ENCODE data around the gene SYTL1. TPM values are rescaled to one million over a fixed set of nuclear protein-coding genes. Genes with fewer than 3 reads are reported as not detected.
A peak's percentile ranks its signal among the peaks of the same experiment; 100 is the strongest.

The SYTL1 gene
- polyA plus RNA-seq, 1 of the 3 experiments (the other 2 are of a cell fraction) = 3.0 TPM

- POLR2A ChIA-PET = no interaction called here
- peaks cover 46% of the 10 kb centered on the region for H3K79me2 ChIP-seq (ENCODE audit: insufficient read depth)
Observed at GRCh38 chr1:27331426-27331825, 10.4 kb upstream of the SYTL1 start.

GRCh38 chr1:27331922-27332321, 9.9 kb upstream of the SYTL1 start:
- CTCF ChIA-PET = interaction anchor here (0.7 to 7.4 kb wide), 25 partner anchors 9 to 275 kb away, joined by 3 to 85 read pairs (median 5); partner anchors contain the start of genes CD164L2, MAP3K6 and TMEM222
- Histone ChIP-seq H3K4me1 (ENCODE audit: control insufficient read depth in 1 of 2, insufficient read depth in 2 of 2, low read depth in 1 of 2, low read length in 1 of 2) (no peaks in the 10 kb centered on the region), H2AFZ (ENCODE audit: low read depth) (no peak overlapping the region), H3K4me2 (no peak overlapping the region), H4K20me1 (ENCODE audit: insufficient read depth) (peaks cover 17% of the 10 kb centered on the region; the same call in 1 of the 2 replicates), H3K9ac (no peak overlapping the region), H3K27ac (ENCODE audit: low read depth in 2 of 2, low read length in 1 of 2) (no peak overlapping the region; a peak in 1 of 4 replicates), H3K27me3 (ENCODE audit: insufficient read depth) (no peaks in the 10 kb centered on the region), H3K9me2 (no peaks in the 10 kb centered on the region), H3K79me2 (ENCODE audit: insufficient read depth) (peaks cover 41% of the 10 kb centered on the region), H3K4me3 (ENCODE audit: low read depth in 2 of 2, low read length in 1 of 2) (no peak overlapping the region), H3K36me3 (replicated peaks in 1 of 2; ENCODE audit: control insufficient read depth in 1 of 2, insufficient read depth in 2 of 2, low read length in 1 of 2) (peaks cover 4 to 68% of the 10 kb centered on the region in 2 experiments), H3F3A (replicated peaks; ENCODE audit: insufficient read depth) (no peaks in the 10 kb centered on the region), H3K9me3 (no peaks in the 10 kb centered on the region)
- POLR2A ChIA-PET = no interaction called here
- WGBS (ENCODE audit: low lambda C conversion rate) = 100% methylated on average over 5 of the region's 5 CpGs
- no peak for DNase-seq
- TF ChIP-seq NRF1 (IDR thresholded peaks at IDR 0.05; ENCODE audit: low read depth, low read length) (no peak), FOXJ3 (CRISPR knock-in tag; IDR thresholded peaks at IDR 0.05) (no peak)

More at GRCh38 chr1:27331426-27331825, 10.4 kb upstream of the SYTL1 start:
- Histone ChIP-seq H3K4me2 (no peak overlapping the region), H3K4me3 (ENCODE audit: low read depth in 2 of 2, low read length in 1 of 2) (no peak overlapping the region), H3F3A (replicated peaks; ENCODE audit: insufficient read depth) (no peaks in the 10 kb centered on the region), H3K4me1 (ENCODE audit: control insufficient read depth in 1 of 2, insufficient read depth in 2 of 2, low read depth in 1 of 2, low read length in 1 of 2) (no peaks in the 10 kb centered on the region), H3K27me3 (ENCODE audit: insufficient read depth) (no peaks in the 10 kb centered on the region), H3K36me3 (replicated peaks in 1 of 2; ENCODE audit: control insufficient read depth in 1 of 2, insufficient read depth in 2 of 2, low read length in 1 of 2) (peaks cover 4 to 72% of the 10 kb centered on the region in 2 experiments), H4K20me1 (ENCODE audit: insufficient read depth) (peaks cover 18% of the 10 kb centered on the region; the same call in 1 of the 2 replicates), H3K9ac (no peak overlapping the region), H2AFZ (ENCODE audit: low read depth) (no peak overlapping the region), H3K9me3 (no peaks in the 10 kb centered on the region), H3K9me2 (no peaks in the 10 kb centered on the region), H3K27ac (ENCODE audit: low read depth in 2 of 2, low read length in 1 of 2) (no peak overlapping the region)
- CTCF ChIA-PET = interaction anchor here (2.2 to 7.4 kb wide), 7 partner anchors 14 to 64 kb away, joined by 10 to 85 read pairs (median 25); no protein-coding TSS in a partner anchor
- DNase-seq = no peak
- no CpG with 5 or more reads among the region's 3 CpGs for WGBS (ENCODE audit: low lambda C conversion rate)
- TF ChIP-seq SIN3A (IDR thresholded peaks at IDR 0.05; ENCODE audit: borderline replicate concordance, low read depth, low read length) = no peak
- TF ChIP-seq CTCF (IDR thresholded peaks at IDR 0.05) = no peak
- no peak for TF ChIP-seq GATA2 (CRISPR knock-in tag; IDR thresholded peaks at IDR 0.05)

GRCh38 chr1:27332536-27333281, 9.1 kb upstream of the SYTL1 start:
- no peak overlapping the region for H2AFZ ChIP-seq (ENCODE audit: low read depth)
- H3K4me1 ChIP-seq (ENCODE audit: control insufficient read depth in 1 of 2, insufficient read depth in 2 of 2, low read depth in 1 of 2, low read length in 1 of 2) = no peaks in the 10 kb centered on the region
- no peak overlapping the region for H3K27ac ChIP-seq (ENCODE audit: low read depth in 2 of 2, low read length in 1 of 2)
- no peaks in the 10 kb centered on the region for H3F3A ChIP-seq (replicated peaks; ENCODE audit: insufficient read depth)
- no peaks in the 10 kb centered on the region for H3K9me3 ChIP-seq
- H3K4me2 ChIP-seq = no peak overlapping the region
- 59% methylated on average over 5 of the region's 11 CpGs for WGBS (ENCODE audit: low lambda C conversion rate)
- H4K20me1 ChIP-seq (ENCODE audit: insufficient read depth) = peaks cover 12% of the 10 kb centered on the region; the same call in 1 of the 2 replicates
- peaks cover 33% of the 10 kb centered on the region for H3K79me2 ChIP-seq (ENCODE audit: insufficient read depth)
- H3K9me2 ChIP-seq = no peaks in the 10 kb centered on the region
- peak; percentile 87 for DNase-seq
- POLR2A ChIA-PET = no interaction called here
- no peak overlapping the region; a peak in 1 of 4 replicates for H3K4me3 ChIP-seq (ENCODE audit: low read depth in 2 of 2, low read length in 1 of 2)
- H3K36me3 ChIP-seq (replicated peaks in 1 of 2; ENCODE audit: control insufficient read depth in 1 of 2, insufficient read depth in 2 of 2, low read length in 1 of 2) = peaks cover 4 to 66% of the 10 kb centered on the region in 2 experiments
- no peak overlapping the region for H3K9ac ChIP-seq
- H3K27me3 ChIP-seq (ENCODE audit: insufficient read depth) = no peaks in the 10 kb centered on the region
- CTCF ChIA-PET = interaction anchor here (0.7 to 7.4 kb wide), 38 partner anchors 9 to 289 kb away, joined by 3 to 85 read pairs (median 4); partner anchors contain the start of genes CD164L2, MAP3K6, SYTL1 and TMEM222
- TF ChIP-seq GATA2 (CRISPR knock-in tag; IDR thresholded peaks at IDR 0.05) (no peak), SMC3 (IDR thresholded peaks at IDR 0.05; ENCODE audit: low read depth, low read length) (peak; percentile 54), CHD2 (IDR thresholded peaks at IDR 0.05; ENCODE audit: low read length, partially characterized antibody) (no peak), RAD21 (IDR thresholded peaks at IDR 0.05; ENCODE audit: low read length) (peak; percentile 48), MXI1 (IDR thresholded peaks at IDR 0.05; ENCODE audit: low read depth, low read length) (no peak), TEAD4 (IDR thresholded peaks at IDR 0.05; ENCODE audit: borderline replicate concordance, insufficient read depth) (no peak), USF2 (IDR thresholded peaks at IDR 0.05; ENCODE audit: borderline replicate concordance, low read depth, low read length) (no peak), IRF3 (IDR thresholded peaks at IDR 0.05; ENCODE audit: low read depth, low read length) (no peak), RXRA (IDR thresholded peaks at IDR 0.05; ENCODE audit: borderline replicate concordance, low read depth) (no peak), POLR2AphosphoS5 (IDR thresholded peaks at IDR 0.05; ENCODE audit: low read depth, low read length) (no peak), FOXM1 (IDR thresholded peaks at IDR 0.05; ENCODE audit: low read depth) (no peak), TAF1 (IDR thresholded peaks at IDR 0.05; ENCODE audit: borderline replicate concordance, low read depth, low read length) (no peak)
